Occipital lobe (tissue), 2 donors: ENCODE measurements around the gene GPATCH8. TPM values are rescaled to one million over a fixed set of nuclear protein-coding genes. Genes with fewer than 3 reads are reported as not detected.
"Not testable (repeated sequence)": the region's sequence is repeated elsewhere in the genome, so short reads cannot be mapped to it uniquely, and the experiment has no call there.

Source experiments
- DNase-seq: peaks from one replicate; lab custom pipeline; 2025; lab: John Stamatoyannopoulos, UW
- total RNA-seq: library from RNA; depleted of rRNA; stranded (reverse); fragments of >200 nt; gene quantifications from one replicate; pipeline ENCODE4 v1.2.3, GENCODE V29; 2014

Gene GPATCH8
- total RNA-seq, 1 donor from 2014 or later, result 38.8 TPM

DNA sequence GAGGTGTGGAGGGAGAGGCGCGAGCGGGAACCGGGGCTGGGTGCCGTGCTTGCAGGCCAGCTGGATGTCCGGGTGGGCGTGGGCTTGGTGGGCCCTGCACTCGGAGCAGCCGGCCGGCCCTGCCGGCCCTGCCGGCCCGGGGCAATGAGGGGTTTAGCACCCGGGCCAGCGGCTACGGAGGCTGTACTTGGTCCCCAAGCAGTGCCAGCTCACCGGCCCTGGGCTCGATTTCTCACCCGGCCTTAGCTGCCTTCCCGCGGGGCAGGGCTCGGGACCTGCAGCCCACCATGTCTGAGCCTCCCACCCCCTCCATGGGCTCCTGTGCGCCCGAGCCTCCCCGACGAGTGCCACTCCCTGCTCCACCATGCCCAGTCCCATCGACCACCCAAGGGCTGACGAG is 24.7 kb upstream of the GPATCH8 start:
- no peak for DNase-seq

DNA sequence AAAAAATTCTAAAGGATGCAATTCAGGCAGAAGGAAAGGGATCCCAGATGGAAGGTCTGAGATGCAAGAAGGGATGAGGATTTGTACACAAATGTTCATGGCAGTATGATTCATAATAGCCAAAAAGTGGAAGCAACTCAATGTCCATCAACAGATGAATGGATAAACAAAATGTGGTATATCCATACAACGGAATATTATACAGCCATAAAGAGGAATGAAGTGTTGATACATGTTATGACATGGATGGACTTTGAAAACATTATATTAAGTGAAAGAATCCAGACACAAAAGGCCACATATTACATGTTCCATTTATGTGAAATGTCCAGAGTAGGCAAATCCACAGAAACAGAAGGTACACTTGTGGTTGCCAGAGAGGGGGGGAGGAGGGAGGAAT is 23.9 kb upstream of the GPATCH8 start:
- no peak for DNase-seq

DNA sequence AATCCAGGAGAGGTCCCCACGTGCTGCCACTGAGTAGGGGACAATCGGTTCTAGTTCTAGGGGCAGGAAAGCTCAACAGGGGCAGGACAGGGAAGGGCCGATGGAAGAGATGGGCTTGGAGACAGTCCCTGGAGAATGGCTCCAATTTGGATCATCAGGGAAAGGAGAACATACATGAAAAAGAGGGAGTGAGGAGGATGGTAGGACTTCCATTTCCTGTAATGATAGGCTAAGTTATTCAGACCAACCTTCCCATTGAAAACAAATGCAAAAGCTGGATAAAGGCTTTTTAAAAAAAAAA is 20.4 kb upstream of the GPATCH8 start:
- no peak for DNase-seq

DNA sequence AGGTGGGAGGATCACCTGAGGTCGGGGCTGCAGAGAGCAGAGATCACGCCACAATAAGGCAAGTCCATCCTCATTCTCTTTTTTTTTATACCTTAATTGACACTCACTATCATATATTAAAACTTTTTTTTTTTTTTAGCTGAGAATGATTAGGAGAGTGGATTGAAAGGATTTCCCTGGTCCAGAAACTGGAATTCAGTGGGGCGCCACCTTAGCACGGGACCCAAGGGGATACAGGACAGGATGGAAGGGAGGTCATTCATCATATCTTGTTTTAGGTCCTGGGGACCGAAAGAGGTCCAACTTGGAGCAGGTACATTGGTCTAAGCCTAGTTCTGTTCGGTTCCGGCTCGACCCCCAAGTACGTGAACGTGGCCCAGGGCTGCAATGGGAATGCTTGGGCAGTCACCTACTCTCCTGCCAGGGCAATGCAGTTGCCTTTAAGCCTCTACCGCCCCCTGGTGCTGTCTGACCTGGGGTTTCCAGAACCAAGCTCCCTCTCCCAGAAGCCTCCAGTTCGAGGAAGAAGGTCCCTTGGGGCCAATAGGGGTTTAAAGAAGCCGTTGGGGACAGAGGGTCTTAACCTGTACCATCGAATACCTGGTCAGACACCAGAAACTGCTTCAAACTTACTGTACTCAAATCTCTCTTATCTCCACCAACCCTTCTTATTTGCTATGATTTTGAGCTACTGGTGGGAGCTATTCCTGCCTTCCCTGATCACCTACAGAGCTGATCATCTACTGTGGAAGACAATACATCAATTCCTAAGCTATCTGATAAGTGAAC is 19.9 kb upstream of the GPATCH8 start:
- no peak for DNase-seq

DNA sequence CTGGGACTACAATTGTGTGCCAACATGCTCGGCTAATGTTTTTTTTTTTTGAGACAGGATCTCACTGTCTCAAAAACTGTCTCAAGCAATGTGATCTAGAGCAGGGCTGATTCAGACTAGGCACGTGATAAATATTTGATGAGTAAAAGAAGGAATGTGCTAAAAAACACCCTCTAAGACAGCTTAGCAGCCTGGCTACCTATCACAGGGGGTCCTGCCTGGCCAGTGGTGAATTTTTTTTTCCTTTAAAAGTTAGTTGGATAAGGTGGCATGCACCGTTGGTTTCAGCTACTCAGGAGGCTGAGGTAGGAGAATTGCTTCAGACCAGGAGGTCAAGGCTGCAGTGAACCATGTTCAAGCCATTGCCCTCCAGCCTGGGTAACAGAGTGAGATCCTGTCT is 14.8 kb upstream of the GPATCH8 start:
- DNase-seq, result no peak

DNA sequence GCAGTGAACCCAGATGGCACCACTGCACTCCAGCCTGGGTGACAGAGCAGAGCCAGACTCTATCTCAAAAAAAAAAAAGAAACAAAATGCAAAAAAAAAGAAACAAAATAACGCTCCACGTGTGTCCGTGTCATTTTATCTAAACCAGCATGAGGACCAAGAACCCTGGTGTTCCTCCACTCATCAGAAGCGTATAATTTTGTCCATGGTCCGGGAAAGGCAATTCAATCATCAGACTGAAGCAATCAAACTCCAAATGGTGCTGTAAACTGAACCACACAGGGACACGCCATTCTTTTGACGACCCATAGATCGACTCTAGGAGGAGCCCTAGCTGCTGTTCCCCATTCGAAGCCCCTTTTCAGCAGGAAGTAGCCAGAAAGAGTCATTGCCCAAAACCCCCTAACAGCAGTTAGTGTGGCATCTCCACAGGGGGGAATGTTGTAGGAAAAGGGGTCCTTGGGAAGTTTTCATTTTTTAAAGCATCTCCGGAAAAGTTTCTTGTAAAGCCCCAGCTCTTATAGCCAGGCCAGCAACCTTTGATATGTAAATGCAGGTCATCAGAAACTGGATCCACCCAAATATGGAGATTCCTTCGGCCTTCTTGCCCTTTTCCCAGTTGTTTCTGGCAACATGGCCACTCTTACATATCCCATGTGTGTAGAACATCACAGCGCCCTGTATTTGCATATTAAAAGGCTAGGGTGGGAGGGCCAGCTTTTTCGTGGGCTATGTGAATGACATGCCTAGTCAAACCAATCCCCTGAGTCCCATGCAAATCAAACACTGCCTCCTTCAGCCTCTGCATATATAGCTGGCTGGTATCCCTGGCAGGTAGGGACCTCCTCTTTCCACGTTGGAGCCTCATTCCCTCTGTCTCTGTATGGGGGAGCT is 8.3 kb upstream of the GPATCH8 start:
- not testable (repeated sequence) for DNase-seq

DNA sequence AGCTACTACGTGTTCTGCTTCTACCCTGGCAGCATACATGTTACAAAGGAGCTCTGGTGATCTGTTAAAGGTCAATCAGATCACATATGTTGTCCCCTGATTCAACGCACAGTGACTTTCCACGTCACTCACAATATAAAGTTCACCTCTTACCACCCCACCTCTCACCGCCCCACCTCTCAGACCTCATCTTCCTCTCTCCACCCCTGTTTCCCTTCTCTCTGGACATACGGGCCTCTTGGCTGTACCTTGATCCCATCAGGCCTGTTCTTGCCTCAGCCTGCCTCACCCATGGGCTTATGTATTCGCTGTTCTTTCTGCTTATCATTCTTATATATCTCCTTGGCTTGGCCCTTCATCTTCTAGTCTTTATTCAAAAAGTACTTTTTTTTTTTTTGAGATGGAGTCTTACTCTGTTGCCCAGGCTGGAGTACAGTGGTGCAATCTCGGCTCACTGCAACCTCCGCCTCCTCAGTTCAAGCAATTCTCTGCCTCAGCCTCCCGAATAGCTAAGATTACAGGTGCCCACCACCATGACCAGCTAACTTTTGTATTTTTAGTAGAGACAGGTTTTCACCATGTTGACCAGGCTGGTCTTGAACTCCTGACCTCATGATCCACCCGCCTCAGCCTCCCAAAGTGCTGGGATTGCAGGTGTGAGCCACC is 3.9 kb upstream of the GPATCH8 start:
- not testable (repeated sequence) for DNase-seq

DNA sequence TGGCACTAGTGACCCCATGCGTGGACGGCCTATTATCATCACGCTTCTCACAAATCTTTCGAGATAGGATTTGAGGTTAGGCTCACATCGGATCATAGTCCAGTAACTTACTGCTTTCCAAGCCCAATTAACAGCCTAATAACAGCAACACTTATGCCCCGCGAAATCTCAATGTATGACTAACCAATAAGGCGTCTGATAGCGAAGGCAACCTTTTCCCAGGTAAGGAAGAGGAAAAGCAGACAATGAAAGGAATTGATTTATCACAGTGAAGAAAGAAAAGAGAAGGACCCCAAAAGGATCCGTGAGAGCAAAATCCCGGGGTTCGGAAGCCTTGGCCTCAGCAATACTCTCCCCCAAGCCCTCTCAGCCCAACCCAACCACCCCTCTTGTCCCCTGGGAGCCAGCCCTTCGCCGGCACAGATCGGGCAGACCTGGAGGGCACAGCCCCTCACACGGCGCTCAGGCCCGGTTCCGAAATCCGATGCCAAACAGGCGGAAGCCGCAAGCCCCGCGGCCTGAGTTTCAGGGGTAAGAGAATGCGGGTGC is 534 bp downstream of the GPATCH8 start:
- DNase-seq, result no peak

DNA sequence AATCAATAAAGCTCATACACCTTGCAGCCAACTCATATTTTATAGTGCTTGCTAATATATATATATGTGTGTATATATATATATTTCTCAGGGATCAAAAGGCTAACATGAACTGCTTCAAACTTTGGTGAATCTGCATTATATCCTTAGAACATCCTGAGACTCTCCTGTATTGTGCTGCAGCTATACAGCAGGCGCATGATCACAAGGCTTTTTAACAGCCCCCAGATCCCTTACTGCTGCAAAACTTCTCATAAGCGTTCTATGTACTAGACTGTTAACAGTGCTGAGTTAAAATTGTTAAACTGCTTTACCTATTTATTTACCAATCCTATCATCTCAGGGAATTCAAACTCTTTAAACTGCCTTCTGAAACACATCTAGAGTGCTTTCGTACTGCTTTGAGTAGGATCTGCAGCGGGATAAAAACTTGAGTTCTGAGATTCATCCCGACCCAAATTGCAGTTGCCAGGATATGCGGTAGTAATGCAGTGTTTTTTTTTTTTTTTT is 1.3 kb downstream of the GPATCH8 start:
- DNase-seq, result no peak

DNA sequence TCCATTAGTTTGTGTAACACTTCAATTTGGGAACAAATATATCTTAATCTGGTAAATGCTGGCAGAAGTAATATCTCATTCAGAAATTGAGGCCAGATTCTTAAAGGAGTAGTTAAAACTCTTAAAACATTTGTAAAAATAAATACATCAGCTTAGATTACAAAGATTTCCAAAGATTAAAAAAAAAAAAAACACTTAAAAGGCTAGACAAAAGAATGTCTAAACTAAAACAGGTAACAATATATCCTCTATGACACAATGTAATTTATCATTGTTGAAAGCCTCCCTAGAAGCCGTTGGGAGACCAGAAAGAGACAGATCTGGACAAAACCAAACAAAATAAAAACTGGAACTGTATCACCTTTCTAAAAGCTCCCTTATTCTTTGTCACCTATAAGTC is 3.5 kb downstream of the GPATCH8 start:
- DNase-seq, result no peak

DNA sequence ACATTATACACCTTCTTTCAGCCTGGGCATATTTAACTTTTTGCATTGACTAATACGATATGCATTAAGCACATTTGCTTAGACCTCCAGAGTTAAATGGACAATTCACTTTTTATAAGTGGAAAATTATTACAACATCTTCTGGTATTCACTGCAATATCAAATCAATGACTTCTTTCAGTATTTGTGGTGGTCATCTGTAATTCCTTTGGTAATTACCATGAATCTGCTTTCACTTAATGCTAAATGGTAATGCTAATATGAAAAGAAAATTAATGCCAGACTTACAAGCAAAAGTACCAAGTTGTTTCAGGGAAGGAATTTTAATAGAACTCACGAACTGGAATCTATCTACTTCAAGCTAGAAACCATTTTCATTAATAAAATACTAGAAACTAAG is 6.4 kb downstream of the GPATCH8 start:
- DNase-seq, result no peak

DNA sequence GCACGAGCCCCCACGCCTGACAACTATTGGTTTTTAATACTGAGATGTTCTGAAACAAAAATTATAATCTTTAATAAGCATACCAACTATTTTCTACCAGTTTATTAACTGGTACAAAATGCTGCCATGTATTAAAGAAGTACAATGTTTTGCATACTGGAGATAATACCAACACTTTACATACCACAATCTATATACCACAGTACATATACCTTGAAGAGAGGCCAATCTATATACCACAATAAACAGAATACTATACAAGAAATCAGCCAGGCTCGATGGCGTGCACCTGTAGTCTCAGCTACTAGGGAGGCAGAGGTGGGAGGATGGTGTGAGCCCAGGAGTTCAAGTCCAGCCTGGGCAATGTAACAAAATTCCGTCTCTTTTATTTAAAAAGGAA is 9.9 kb downstream of the GPATCH8 start:
- no peak for DNase-seq

DNA sequence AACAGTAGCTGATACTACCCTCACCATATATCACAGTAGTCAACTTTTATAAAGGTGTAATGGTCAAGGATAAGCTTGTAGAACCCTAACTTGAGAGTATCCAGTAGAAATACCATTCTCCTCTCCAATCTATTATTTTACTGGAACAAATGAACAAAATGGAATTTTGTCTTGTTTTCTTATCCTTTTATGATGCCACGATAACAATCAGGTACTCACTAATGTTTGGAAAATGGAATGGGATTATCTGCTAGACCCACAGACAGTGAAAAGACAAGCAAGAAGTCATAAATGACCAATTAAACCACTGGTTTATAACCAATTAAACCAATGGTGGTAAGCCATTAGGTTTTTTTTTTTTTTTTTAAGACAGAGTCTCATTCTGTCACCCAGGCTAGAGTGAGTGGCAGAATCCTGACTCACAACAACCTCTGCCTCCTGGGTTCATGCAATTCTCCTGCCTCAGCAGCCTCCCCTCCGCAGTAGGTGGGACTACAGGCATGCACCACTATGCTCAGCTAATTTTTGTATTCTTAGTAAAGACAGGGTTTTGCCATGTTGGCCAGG is 10.4 kb downstream of the GPATCH8 start:
- no peak for DNase-seq

DNA sequence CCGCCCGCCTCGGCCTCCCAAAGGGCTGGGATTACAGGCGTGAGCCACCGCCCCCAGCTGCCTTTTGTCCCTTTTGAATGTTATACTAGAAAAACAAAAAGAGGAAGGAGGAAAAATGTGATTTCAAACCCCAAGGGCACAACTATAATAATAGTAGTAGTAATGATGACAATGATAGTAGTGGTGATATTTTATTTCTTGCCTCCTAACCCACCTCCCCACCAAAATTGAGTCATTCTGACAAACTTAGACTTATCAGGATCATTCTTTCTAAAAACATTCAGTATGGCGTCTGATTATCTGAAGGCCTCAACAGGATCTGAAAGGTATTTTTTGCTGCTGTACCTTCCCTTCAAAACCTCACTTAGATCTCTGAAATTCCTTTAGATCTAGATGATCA is 13.6 kb downstream of the GPATCH8 start:
- no peak for DNase-seq

DNA sequence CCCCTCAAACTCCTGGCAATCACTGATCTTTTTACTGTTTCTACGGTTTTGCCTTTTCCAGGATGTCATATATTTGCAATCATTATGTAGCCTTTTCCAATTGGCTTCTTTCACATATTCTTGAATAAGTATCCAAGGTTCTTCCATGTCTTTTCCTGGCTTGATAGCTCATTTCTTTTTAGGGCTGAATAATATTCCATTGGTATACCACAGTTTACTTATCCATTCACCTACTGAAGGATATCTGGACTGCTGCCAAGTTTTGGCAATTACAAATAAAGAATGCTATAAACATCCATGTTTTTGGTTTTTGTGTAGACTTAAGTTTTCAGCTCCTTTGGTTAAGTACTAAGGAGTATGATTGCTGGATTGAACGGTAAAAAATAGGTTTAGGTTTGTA is 16.0 kb downstream of the GPATCH8 start:
- DNase-seq, result no peak

DNA sequence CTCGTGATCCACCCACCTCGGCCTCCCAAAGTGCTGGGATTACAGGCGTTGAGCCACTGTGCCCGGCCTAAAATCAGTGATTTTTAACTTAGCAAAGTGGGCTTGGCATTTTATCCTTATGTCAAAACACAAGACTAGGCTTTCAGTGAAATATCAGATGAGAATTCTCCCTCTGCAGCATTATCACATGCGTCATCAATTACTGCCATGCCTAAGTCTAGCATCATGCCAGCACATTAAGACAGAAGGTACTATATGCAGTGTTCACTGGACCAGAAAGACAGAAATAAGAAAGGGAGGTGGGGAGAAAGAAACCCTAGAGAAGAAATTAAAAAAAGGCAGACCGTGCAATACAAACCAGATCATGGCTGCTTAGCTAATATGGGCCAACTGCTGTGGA is 29.8 kb downstream of the GPATCH8 start:
- DNase-seq, result no peak

DNA sequence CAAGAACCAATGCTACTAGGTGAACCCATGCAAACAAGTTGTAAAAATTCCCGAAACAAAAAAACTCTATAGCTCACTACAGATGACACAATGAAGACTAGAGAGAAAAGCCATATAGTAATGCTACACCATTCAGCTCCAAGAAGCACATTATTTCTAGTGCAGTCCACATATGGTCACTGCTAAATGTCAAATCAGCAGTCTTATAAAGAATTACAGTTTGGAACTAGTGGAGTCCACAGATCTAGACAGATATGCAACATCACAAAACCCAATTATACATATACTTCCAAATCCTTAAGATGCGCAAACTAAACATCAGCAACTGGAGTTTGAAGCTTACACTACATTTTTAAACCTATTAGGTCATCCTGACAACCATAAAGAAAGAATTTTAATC is 33.5 kb downstream of the GPATCH8 start:
- DNase-seq, result no peak

DNA sequence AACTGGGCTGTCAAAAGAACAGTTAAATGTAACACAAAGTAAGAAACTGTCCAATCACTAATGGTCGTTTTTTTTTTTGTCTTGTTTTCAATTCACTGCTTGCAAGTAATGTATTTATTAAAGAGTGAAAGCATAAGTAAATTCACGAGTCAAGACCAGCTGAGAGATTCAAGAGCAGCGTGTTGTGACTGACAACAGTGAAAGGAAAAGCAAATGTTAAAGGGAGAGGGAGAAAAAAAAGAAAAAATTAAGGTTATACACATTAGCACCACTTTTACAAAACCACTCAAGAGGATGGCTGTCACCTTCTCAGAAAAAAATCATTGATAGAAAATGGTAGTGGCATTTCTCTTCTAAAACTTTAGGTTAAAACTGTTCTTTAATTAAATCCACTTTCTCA is 36.1 kb downstream of the GPATCH8 start:
- DNase-seq, result no peak

DNA sequence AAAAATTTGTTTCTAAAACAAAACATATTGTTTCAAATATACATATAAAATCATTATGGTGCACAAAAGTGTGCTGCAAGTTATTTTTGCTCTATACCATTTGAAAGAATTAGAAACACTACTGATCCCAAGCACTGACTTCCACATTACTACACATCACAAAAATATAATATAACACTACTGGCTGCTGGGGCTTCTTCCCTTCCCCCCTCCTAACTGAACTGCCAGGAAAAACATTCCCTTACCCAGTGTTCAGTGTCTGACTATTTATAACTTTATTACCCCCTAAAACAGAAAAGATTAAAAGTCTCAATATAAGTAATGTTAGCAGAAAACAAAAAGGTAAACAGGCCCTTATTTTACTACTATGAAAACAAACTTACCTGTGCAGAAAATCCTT is 36.9 kb downstream of the GPATCH8 start:
- DNase-seq, result no peak

DNA sequence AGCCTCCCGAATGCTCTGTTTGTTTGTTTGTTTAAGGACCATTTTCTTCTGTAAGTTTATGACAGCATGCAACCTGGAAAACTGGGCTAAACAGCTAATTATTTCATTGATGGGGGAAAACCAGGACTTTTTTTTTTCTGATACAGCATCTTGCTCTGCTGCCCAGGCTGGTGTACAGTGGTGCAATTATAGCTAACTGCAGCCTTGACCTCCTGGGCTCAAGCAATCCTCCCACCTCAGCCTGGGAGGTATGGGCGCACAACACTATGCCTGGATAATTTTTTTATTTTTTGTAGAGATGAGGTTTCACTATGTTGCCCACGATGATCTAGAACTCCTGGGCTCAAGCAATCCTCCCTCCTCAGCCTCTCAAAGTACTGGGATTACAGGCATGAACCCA is 37.3 kb downstream of the GPATCH8 start:
- DNase-seq, result no peak

DNA sequence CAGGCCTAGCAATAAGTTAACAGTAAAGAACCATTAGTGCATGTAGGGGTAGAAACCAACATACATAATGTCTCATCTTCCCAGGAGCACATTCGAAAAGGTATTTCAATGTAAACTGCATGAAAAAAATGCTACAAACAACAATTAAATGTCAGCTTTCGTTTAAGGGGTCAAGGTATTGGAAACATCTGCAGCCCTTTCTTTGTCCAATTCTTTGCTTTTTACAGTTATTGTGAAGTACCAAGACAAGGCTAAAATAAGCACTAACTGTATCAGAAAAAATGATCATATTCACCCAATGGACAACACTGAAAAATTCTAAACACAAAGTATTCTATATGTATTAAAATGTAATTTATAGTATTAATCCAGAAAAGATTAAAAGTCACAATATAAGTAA is 37.9 kb downstream of the GPATCH8 start:
- DNase-seq, result no peak

DNA sequence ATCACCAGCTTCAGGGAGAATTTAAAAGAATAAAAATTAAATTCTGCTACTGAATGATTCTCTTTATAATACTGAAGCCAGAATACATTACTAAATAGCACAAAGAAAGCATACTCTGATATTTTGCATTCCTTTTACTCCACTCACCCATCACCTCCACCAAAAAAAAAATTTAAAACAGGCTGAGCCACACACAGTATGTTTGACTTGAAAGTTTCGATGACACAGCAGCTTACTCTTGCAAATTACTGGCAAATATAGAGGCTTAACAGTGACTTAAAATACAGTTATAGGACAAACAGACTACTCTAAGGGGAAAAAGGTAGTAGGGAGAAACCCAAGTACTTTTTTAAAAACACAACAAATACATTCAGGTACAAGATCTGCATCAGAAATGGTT is 39.2 kb downstream of the GPATCH8 start:
- no peak for DNase-seq
